K562 (cell line): ENCODE data around the gene ZFPM1. TPM values are rescaled to one million over a fixed set of nuclear protein-coding genes. Genes with fewer than 3 reads are reported as not detected.

Source experiments
- ATAC-seq: fragments of 200-7000 bp; cut with Tn5 transposase; 3 replicates; pipeline ENCODE4 v1.9.1; 2020; ENCODE audit warnings: moderate library complexity
- BruUV-seq: library from RNA; stranded (reverse); fragments of 400-500 nt; replicated peaks from 2 replicates; lab custom pipeline; 2021; lab: Mats Ljungman, UMichigan
- CTCF ChIA-PET: fragments of 300-600 bp; formaldehyde crosslinking; extraction: SDS; loops from one replicate; lab custom pipeline; 2021; ENCODE audit warnings: low intra/inter-chr PET ratio; lab: Yijun Ruan, JAX
- POLR2A ChIA-PET: fragments of 300-600, 350-650 bp; sonication (Branson Sonifier 250); formaldehyde crosslinking; extraction: SDS; loops from one replicate; lab custom pipeline; 2021; ENCODE audit warnings: antibody characterized with exemption, inconsistent platforms; lab: Yijun Ruan, JAX
- DNase-seq, 4 experiments: peaks; one replicate each; pipeline versions ENCODE4 v3.0.0 to v3.0.0-alpha.2; 2011 to 2018; ENCODE audit warnings: low spot score in 3 of 4, mixed read lengths in 3 of 4; ENCODE audit errors: extremely low read depth in 1 of 4
- FAIRE-seq: peaks from 2 replicates; lab custom pipeline; 2011; peaks lifted over from hg19 to GRCh38; lab: Jason Lieb, UNC
- H2AFZ ChIP-seq: 2 replicates; pipeline ENCODE4 v1.6.0; 2011; ENCODE audit warnings: low read depth, low read length, control low read depth, inconsistent platforms
- H3K27ac ChIP-seq: fragments of 200-600 bp; 3 replicates; pipeline ENCODE4 v1.8.0; 2011; ENCODE audit warnings: low read depth, mild to moderate bottlenecking, control low read depth, inconsistent platforms, low read length, moderate library complexity, mixed read lengths; ENCODE audit errors: extremely low read depth
- H3K27me3 ChIP-seq, 2 experiments: fragments of 300-600 bp in 1 of 2; 2 replicates in 1 of 2; 3 replicates in 1 of 2; pipeline versions ENCODE4 v1.6.0 to v1.8.0; 2011; ENCODE audit warnings: inconsistent platforms in 2 of 2, low read length in 2 of 2, mild to moderate bottlenecking in 1 of 2, mixed read lengths in 1 of 2, moderate library complexity in 1 of 2; ENCODE audit not compliant: control insufficient read depth in 2 of 2, insufficient read depth in 2 of 2
- H3K36me3 ChIP-seq: fragments of 300-600 bp; 3 replicates; pipeline ENCODE4 v1.8.0; 2011; ENCODE audit warnings: mild to moderate bottlenecking, low read length, inconsistent platforms; ENCODE audit not compliant: control insufficient read depth, insufficient read depth
- H3K4me1 ChIP-seq, 2 experiments: fragments of 200-600 bp in 1 of 2; replicated peaks in 1 of 2; 2 replicates in 1 of 2; 3 replicates in 1 of 2; pipeline versions ENCODE4 v1.5.1 to v1.8.0; 2011; ENCODE audit warnings: inconsistent platforms in 2 of 2, low read length in 2 of 2, mild to moderate bottlenecking in 1 of 2, mixed read lengths in 1 of 2, moderate library complexity in 1 of 2; ENCODE audit not compliant: control insufficient read depth in 2 of 2, insufficient read depth in 2 of 2
- H3K4me2 ChIP-seq: 2 replicates; pipeline ENCODE4 v1.6.1; 2011; ENCODE audit warnings: low read length, control low read depth, inconsistent platforms, mixed read lengths; ENCODE audit not compliant: insufficient read depth
- H3K4me3 ChIP-seq: fragments of 200-600 bp; sonication (generic), shearing (Covaris generic); 2 replicates; pipeline ENCODE4 v1.5.1; 2016; ENCODE audit warnings: control low read depth, inconsistent platforms
- H3K79me2 ChIP-seq: fragments of 200-600 bp; 3 replicates; pipeline ENCODE4 v1.8.0; 2011; ENCODE audit warnings: low read length, inconsistent platforms; ENCODE audit not compliant: control insufficient read depth, insufficient read depth
- H3K9ac ChIP-seq, 2 experiments: 2 replicates each; pipeline versions ENCODE4 v1.6.0 to v1.6.1; 2011; ENCODE audit warnings: low read depth in 2 of 2, low read length in 2 of 2, control low read depth in 1 of 2, inconsistent platforms in 1 of 2, mild to moderate bottlenecking in 1 of 2, mixed read lengths in 1 of 2; ENCODE audit not compliant: insufficient read depth in 1 of 2
- H3K9me1 ChIP-seq: one replicate; pipeline ENCODE4 v1.6.0; 2011; ENCODE audit warnings: inconsistent platforms, mild to moderate bottlenecking, low read length, moderate library complexity; ENCODE audit not compliant: control insufficient read depth, insufficient read depth
- H3K9me3 ChIP-seq: replicated peaks from 2 replicates; pipeline ENCODE4 v1.5.1; 2011; ENCODE audit warnings: low read depth, low read length, inconsistent platforms; ENCODE audit not compliant: control insufficient read depth, insufficient read depth
- H4K20me1 ChIP-seq: replicated peaks from 2 replicates; pipeline ENCODE4 v1.6.1; 2011; ENCODE audit warnings: low read length, inconsistent platforms, mixed read lengths; ENCODE audit not compliant: control insufficient read depth, insufficient read depth
- BDP1 ChIP-seq: IDR thresholded peaks from 3 replicates; pipeline ENCODE4 v1.6.1; 2011; ENCODE audit not compliant: insufficient read length, insufficient read depth
- PCBP2 ChIP-seq: fragments of 200-400 bp; formaldehyde crosslinking; IDR thresholded peaks from 2 replicates; pipeline ENCODE4 v1.6.1; 2018; ENCODE audit warnings: low read length, low read depth, mild to moderate bottlenecking, moderate library complexity; ENCODE audit not compliant: poor library complexity, severe bottlenecking
- SMAD3 ChIP-seq: fragments of 450-650 bp; formaldehyde crosslinking; conservative IDR thresholded peaks from 2 replicates; pipeline ENCODE4 v1.4.0; 2020; ENCODE audit warnings: mild to moderate bottlenecking
- ZNF121 ChIP-seq: sonication (generic); formaldehyde crosslinking; conservative IDR thresholded peaks from 2 replicates; pipeline ENCODE4 v1.8.0; 2022; ENCODE audit warnings: missing genetic modification reagents
- WGBS: fragments of 100-300 bp; shearing (Covaris generic); methylation state at CpG from one replicate; pipeline ENCODE4 v1.1.6; 2016; ENCODE audit warnings: low coverage, mixed read lengths; ENCODE audit not compliant: insufficient coverage; ENCODE audit errors: missing lambda C conversion rate; 5-methylcytosine and 5-hydroxymethylcytosine counted together
- in situ Hi-C: fragments of 300-500 bp; cut with MboI; formaldehyde crosslinking; loops from 4 replicates; pipeline ENCODE4 v1.15.0; 2018; ENCODE audit warnings: inconsistent platforms, mixed read lengths
- intact Hi-C: fragments of 100-400 bp; cut with micrococcal nuclease; formaldehyde crosslinking; loops from 2 replicates; pipeline ENCODE4 v1.14.2; 2022
- polyA plus RNA-seq, 8 experiments: library from polyadenylated mRNA; depleted of rRNA in 4 of 8; stranded (reverse) in 5 of 8; unstranded in 3 of 8; fragments of >200 nt; fragmentation: Nextera tagmentation in 2 of 8; fragmentation: Illumina TruSeq in 1 of 8; extraction: Ambion mirVana in 2 of 8; extraction: Trizol in 1 of 8; gene quantifications; 2 replicates each; pipeline versions ENCODE4 v1.2.1 to v1.2.3, GENCODE V29; 2011 to 2014; ENCODE audit warnings: inconsistent platforms in 1 of 8, missing spikeins in 1 of 8
- total RNA-seq, 7 experiments: library from RNA; depleted of rRNA in 6 of 7; stranded (reverse); fragments of >200 nt in 6 of 7; fragmentation: Illumina TruSeq in 2 of 7; extraction: Trizol in 2 of 7; gene quantifications; 2 replicates each; pipeline versions ENCODE4 v1.2.1 to v1.2.3, GENCODE V29; 2011 to 2021; ENCODE audit warnings: low replicate concordance in 1 of 7

Gene ZFPM1
- total and polyA plus RNA-seq, 9 of the 15 experiments (the other 6 are each of a cell fraction or from before 2014, with no cell fraction given), result 0.03 to 35.9 (median 1.4) TPM

GRCh38 chr16:88580371-88580770 lies 127.3 kb downstream of the ZFPM1 start (continued):
- TF ChIP-seq PCBP2 (no peak), SMAD3 (CRISPR knock-in tag) (no peak)

GRCh38 chr16:88581033-88581432 lies 128.0 kb downstream of the ZFPM1 start:
- no peaks in the 10 kb centered on the region for H3K27me3 ChIP-seq
- H3K36me3 ChIP-seq, result peaks cover 94% of the 10 kb centered on the region
- ChIA-PET CTCF (no interaction called here), POLR2A (interaction anchor here (0.5 to 3.6 kb wide), 3 partner anchors 10 to 58 kb away, joined by 3 to 27 read pairs (median 6); partner anchors contain the start of gene ZC3H18)
- TF ChIP-seq BDP1 (no peak), ZNF121 (CRISPR knock-in tag) (peak; percentile 87)
- H2AFZ ChIP-seq, result no peak overlapping the region
- BruUV-seq, result no TSS peak
- H3K9ac ChIP-seq, result peak overlapping the region in 1 of 2 experiments; percentile 6; a peak in 1 of 4 replicates
- 87% methylated on average over 4 of the region's 4 CpGs for WGBS
- H3K9me1 ChIP-seq, result peaks cover 6% of the 10 kb centered on the region
- H3K27ac ChIP-seq, result no peak overlapping the region
- FAIRE-seq (no peak), DNase-seq (no peak), ATAC-seq (no peak)
- no peak overlapping the region for H3K4me3 ChIP-seq
- intact Hi-C loops (no loop called here), in situ Hi-C loops (no loop called here)
- H3K4me1 ChIP-seq, result peaks cover 0 to 11% of the 10 kb centered on the region in 2 experiments; a peak in 2 of 5 replicates
- H3K79me2 ChIP-seq, result peaks cover 91% of the 10 kb centered on the region
- H4K20me1 ChIP-seq, result peaks cover 49% of the 10 kb centered on the region
- H3K4me2 ChIP-seq, result no peak overlapping the region
- no peaks in the 10 kb centered on the region for H3K9me3 ChIP-seq
